Upper lobe of left lung (tissue), 6 donors: ENCODE results near the gene ATP1B3. TPM values are rescaled to one million over a fixed set of nuclear protein-coding genes. Genes with fewer than 3 reads are reported as not detected.

Experiments
- ATAC-seq, 2 donors: fragments of 200-7000 bp; cut with Tn5 transposase; one replicate each; pipeline ENCODE4 v1.9.1; 2022; ENCODE audit warnings: mild to moderate bottlenecking in 2 of 2, moderate library complexity in 2 of 2; ENCODE audit not compliant: low FRiP score in 2 of 2
- DNase-seq, 2 donors: peaks; one replicate each; pipeline ENCODE4 v3.0.0-alpha.2; 2019 to 2020
- H3K27ac ChIP-seq, 4 donors: fragments of 200-600 bp; sonication (generic); one replicate each; pipeline ENCODE4 v1.5.1; 2016 to 2019
- H3K27me3 ChIP-seq, 4 donors: fragments of 200-600 bp; sonication (generic); one replicate each; pipeline ENCODE4 v1.5.1; 2017 to 2019
- H3K36me3 ChIP-seq, 4 donors: fragments of 200-600 bp; sonication (generic); one replicate each; pipeline ENCODE4 v1.5.1; 2016 to 2019
- H3K4me1 ChIP-seq, 4 donors: fragments of 200-600 bp; sonication (generic); one replicate each; pipeline ENCODE4 v1.5.1; 2018 to 2019
- H3K4me3 ChIP-seq, 4 donors: fragments of 200-600 bp; sonication (generic); one replicate each; pipeline ENCODE4 v1.5.1; 2017 to 2019; ENCODE audit warnings: mild to moderate bottlenecking in 2 of 4, moderate library complexity in 1 of 4
- H3K9me3 ChIP-seq, 4 donors: fragments of 200-600 bp; sonication (generic); one replicate each; pipeline ENCODE4 v1.5.1; 2018 to 2019
- CTCF ChIP-seq, 6 experiments: fragments of 450-650 bp in 4 of 6; fragments of 200-600 bp in 2 of 6; sonication (generic) in 2 of 6; IDR thresholded peaks; one replicate each; pipeline ENCODE4 v1.5.1; 2016 to 2019; ENCODE audit warnings: antibody characterized with exemption in 6 of 6
- EP300 ChIP-seq, 4 donors: sonication (generic); formaldehyde crosslinking; IDR thresholded peaks; one replicate each; pipeline ENCODE4 v1.5.1; 2017; ENCODE audit warnings: antibody characterized with exemption in 4 of 4, control low read depth in 2 of 4
- POLR2A ChIP-seq, 4 donors: fragments of 450-650 bp; IDR thresholded peaks; one replicate each; pipeline ENCODE4 v1.5.1; 2016 to 2017; ENCODE audit warnings: antibody characterized with exemption in 4 of 4, mild to moderate bottlenecking in 2 of 4
- POLR2AphosphoS5 ChIP-seq, 2 donors: sonication (generic); formaldehyde crosslinking; IDR thresholded peaks; one replicate each; pipeline ENCODE4 v1.5.1; 2017; ENCODE audit warnings: antibody characterized with exemption in 2 of 2
- WGBS, 2 donors: methylation state at CpG; one replicate each; pipeline ENCODE4 v1.1.5; 2017 to 2018; 5-methylcytosine and 5-hydroxymethylcytosine counted together
- total RNA-seq, 6 donors: library from RNA; depleted of rRNA in 4 of 6; stranded (reverse); fragments of >200 nt in 4 of 6; gene quantifications; one replicate each; pipeline versions ENCODE4 v1.1.0 to v1.2.1, GENCODE V29; 2016 to 2021
- donor health status: DM: no; HTN: no; CAD: no; lungs with moderate emphysema.
- donor health status: DM: no; HTN: yes; CAD: no; lungs with severe emphysema.

ATP1B3 gene
- total RNA-seq, 6 donors from 2014 or later = 68.8 to 309 (median 92.2) TPM

- 75 to 76% methylated on average over 9 of the region's 9 CpGs for WGBS, 2 donors
- no peak for ATAC-seq
Observed at GRCh38 chr3:141926929-141927328, 50.5 kb downstream of the ATP1B3 start.

GRCh38 chr3:141928631-141929270 lies 52.3 kb downstream of the ATP1B3 start:
- no peak for TF ChIP-seq POLR2A (IDR thresholded peaks at IDR 0.05)
- H3K4me3 ChIP-seq = no peak overlapping the region
- 91 to 93% methylated on average over 15 of the region's 15 CpGs for WGBS, 2 donors
- peaks cover 0 to 34% (median 12%) of the 10 kb centered on the region in 4 donors for H3K36me3 ChIP-seq
- H3K9me3 ChIP-seq = no peaks in the 10 kb centered on the region
- ATAC-seq (no peak), DNase-seq (no peak)
- H3K27ac ChIP-seq = no peak overlapping the region
- H3K4me1 ChIP-seq = no peaks in the 10 kb centered on the region
- H3K27me3 ChIP-seq = no peaks in the 10 kb centered on the region

More at GRCh38 chr3:141926929-141927328, 50.5 kb downstream of the ATP1B3 start:
- H3K27ac ChIP-seq = no peak overlapping the region
- no peak for TF ChIP-seq CTCF (IDR thresholded peaks at IDR 0.05)
- no peak for TF ChIP-seq POLR2A (IDR thresholded peaks at IDR 0.05)
- no peak for TF ChIP-seq POLR2AphosphoS5 (IDR thresholded peaks at IDR 0.05)
- no peak for TF ChIP-seq EP300 (IDR thresholded peaks at IDR 0.05)
- H3K36me3 ChIP-seq = peaks cover 0 to 52% (median 25%) of the 10 kb centered on the region in 4 donors
- no peaks in the 10 kb centered on the region for H3K27me3 ChIP-seq
- DNase-seq = no peak
- no peaks in the 10 kb centered on the region for H3K4me1 ChIP-seq
- H3K4me3 ChIP-seq = no peak overlapping the region
- H3K9me3 ChIP-seq = no peaks in the 10 kb centered on the region

GRCh38 chr3:141929341-141929995 lies 53.0 kb downstream of the ATP1B3 start:
- no peak for ATAC-seq
- DNase-seq = no peak
- no peaks in the 10 kb centered on the region for H3K27me3 ChIP-seq
- TF ChIP-seq POLR2AphosphoS5 (IDR thresholded peaks at IDR 0.05) = no peak
- no peak for TF ChIP-seq EP300 (IDR thresholded peaks at IDR 0.05)
- TF ChIP-seq CTCF (IDR thresholded peaks at IDR 0.05) = no peak
- no peak for TF ChIP-seq POLR2A (IDR thresholded peaks at IDR 0.05)
- no peaks in the 10 kb centered on the region for H3K4me1 ChIP-seq
- H3K9me3 ChIP-seq = no peaks in the 10 kb centered on the region
- WGBS, 2 donors = 91 to 96% methylated on average over 6 to 7 of the region's 7 CpGs
- H3K27ac ChIP-seq = no peak overlapping the region
- peaks cover 0 to 29% (median 8%) of the 10 kb centered on the region in 4 donors for H3K36me3 ChIP-seq
- H3K4me3 ChIP-seq = no peak overlapping the region

GRCh38 chr3:141930801-141931200 lies 54.4 kb downstream of the ATP1B3 start:
- no peaks in the 10 kb centered on the region for H3K9me3 ChIP-seq
- no peak overlapping the region for H3K4me3 ChIP-seq
- DNase-seq (no peak), ATAC-seq (peak; percentile 5 to 19)
- 96% methylated on average over 4 of the region's 4 CpGs for WGBS, 2 donors
- no peak for TF ChIP-seq CTCF (IDR thresholded peaks at IDR 0.05)
- TF ChIP-seq POLR2AphosphoS5 (IDR thresholded peaks at IDR 0.05) = no peak
- no peak for TF ChIP-seq POLR2A (IDR thresholded peaks at IDR 0.05)
- no peaks in the 10 kb centered on the region for H3K27me3 ChIP-seq
- no peaks in the 10 kb centered on the region for H3K4me1 ChIP-seq
- no peak overlapping the region for H3K27ac ChIP-seq
- H3K36me3 ChIP-seq = peaks cover 0 to 15% (median under 1%) of the 10 kb centered on the region in 4 donors

- Histone ChIP-seq H3K4me1 (no peaks in the 10 kb centered on the region), H3K27ac (no peak overlapping the region), H3K27me3 (no peaks in the 10 kb centered on the region), H3K36me3 (no peaks in the 10 kb centered on the region), H3K4me3 (no peak overlapping the region), H3K9me3 (no peaks in the 10 kb centered on the region)
- DNase-seq (no peak), ATAC-seq (no peak)
- 79 to 89% methylated on average over 15 to 16 of the region's 16 CpGs for WGBS, 2 donors
- TF ChIP-seq POLR2AphosphoS5 (IDR thresholded peaks at IDR 0.05) (no peak), CTCF (IDR thresholded peaks at IDR 0.05) (no peak), EP300 (IDR thresholded peaks at IDR 0.05) (no peak), POLR2A (IDR thresholded peaks at IDR 0.05) (no peak)
Observed at GRCh38 chr3:141933421-141934300, 57.2 kb downstream of the ATP1B3 start.
